HuH-7.5 (cell line): ENCODE data around the gene KXD1.
A peak's percentile ranks its signal among the peaks of the same experiment; 100 is the strongest.
"Not testable (repeated sequence)": the region's sequence is repeated elsewhere in the genome, so short reads cannot be mapped to it uniquely, and the experiment has no call there.

Source experiments
- DNase-seq: peaks from one replicate; pipeline ENCODE4 v3.0.0; 2011; ENCODE audit warnings: low spot score

Gene KXD1

DNA sequence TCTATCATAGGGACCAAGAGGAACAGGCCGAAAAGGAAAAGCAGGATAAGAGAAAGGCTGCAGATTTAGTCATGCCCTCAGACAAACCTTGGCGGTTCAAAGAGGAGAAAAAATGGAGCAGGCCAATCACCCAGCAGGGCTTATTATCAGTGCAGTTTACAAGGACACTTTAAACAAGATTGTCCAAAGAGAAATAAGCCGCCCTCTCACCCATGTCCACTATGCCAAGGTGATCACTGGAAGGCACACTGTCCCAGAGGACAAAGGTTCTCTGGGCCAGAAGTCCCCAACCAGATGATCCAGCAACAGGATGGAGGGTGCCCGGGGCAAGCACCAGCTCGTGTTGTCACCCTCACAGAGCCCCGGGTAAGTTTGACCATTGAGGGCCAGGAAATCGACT is 22.6 kb downstream of the KXD1 start:
- DNase-seq, result no peak

DNA sequence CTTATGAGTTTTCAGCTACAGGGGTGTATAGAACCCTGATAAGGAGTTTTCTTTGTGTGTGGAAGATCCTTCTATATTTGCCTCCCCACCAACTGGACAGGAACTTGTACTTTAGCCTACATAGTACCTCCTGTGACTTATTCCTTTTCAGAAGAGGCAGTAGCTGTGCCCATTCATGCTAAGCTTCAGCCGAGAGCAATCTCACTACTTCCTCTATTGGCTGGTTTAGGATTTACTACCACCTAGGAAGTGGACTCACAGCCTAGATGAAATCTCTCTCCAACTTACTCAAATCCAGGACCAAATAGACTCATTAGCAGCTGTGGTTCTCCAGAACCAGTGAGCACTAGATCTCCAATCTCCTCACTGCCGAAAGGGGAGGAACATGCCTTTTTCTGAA is 28.6 kb downstream of the KXD1 start:
- no peak for DNase-seq

DNA sequence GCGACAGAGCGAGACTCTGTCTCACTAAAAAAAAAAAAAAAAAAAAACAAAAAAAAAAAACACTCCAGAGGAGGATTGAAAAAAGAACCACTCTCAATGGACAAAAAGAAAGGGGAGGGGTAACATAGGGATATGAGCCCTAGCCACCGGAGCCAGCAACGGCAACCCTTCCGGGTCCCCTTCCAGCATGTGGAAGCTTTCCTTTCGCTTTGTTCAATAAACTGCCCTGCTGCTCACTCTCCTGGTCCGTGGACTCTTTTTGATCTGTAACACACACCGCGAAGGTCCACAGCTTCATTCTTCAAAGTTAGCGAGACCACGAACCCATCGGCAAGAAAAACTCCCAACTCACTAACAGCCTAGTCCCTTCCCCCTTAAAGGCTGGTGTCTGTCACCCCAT is 29.9 kb downstream of the KXD1 start:
- no peak for DNase-seq

DNA sequence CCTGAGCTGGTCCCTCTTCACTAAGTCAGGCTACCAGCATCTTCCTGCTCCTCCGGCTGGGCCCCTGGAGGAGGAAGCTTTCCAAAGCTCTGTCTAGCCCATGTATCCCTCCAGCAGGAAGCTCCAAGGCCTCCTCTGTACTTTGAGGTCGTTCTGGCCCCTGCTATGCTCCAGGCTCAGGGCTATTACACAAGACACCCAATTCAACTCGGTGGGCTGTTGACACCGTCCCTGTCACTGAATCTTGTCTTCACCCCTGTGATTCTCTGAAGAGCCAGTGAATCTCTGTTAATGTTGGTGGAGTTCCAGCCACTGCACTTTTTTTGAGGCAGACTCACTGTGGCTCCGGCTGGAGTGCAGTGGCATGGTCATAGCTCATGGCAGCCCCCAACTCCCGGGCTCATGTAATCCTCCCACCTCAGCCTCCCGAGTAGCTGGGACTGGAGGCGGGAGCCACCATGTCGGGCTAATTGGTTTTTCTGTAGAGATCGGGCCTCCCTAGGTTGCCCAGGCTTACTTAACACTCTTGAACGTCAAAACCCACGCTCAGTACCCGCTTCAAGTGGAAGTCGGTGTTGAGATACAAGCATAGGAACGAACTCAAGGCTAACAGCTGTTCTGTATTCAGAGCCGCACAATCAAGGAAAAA is 30.4 kb downstream of the KXD1 start:
- no peak for DNase-seq

DNA sequence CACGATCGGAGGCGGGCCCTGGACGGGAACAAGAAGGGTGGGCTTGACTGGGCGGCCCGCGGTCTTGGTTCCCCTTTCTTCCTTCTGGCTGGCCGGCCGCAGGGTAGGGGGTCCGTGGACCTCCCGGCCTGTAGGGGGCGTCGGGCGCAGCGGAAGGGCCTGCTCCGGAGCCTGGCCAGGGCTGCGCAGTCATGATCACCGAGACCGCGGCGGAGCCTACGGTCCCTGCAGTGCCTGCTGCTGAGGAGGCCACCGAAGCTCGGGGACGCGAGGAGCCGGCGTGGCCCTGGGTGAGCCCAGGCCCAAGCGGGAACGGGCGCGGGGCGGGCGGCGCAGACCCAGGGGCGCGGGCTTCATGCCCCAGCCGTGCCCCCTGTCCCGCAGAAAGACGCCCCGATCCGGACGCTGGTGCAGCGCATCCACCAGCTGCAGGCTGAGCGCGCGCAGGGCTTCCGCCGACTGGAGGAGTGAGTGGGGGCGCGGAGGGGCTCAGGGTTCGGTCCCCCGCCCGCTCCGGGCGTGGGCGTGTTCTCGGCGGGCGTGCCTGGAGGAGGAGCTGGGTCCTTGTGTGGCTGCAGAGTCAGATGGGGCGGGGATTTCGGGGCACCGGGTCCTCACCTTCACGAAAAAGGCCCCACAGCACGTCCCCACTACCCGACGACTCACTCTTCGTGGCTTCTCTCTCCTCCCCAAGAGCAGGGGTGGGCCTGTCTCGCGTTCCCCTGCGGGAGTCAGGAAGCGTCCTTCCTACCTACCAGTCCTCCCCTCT is 31.1 kb downstream of the KXD1 start, which contains the start of gene REX1BD:
Gene REX1BD, plus strand, starts transcription at position 188 of the 769 bp plus-strand sequence. Its CDS starts 4 bp downstream, at position 192.
- peak; percentile 81 for DNase-seq

DNA sequence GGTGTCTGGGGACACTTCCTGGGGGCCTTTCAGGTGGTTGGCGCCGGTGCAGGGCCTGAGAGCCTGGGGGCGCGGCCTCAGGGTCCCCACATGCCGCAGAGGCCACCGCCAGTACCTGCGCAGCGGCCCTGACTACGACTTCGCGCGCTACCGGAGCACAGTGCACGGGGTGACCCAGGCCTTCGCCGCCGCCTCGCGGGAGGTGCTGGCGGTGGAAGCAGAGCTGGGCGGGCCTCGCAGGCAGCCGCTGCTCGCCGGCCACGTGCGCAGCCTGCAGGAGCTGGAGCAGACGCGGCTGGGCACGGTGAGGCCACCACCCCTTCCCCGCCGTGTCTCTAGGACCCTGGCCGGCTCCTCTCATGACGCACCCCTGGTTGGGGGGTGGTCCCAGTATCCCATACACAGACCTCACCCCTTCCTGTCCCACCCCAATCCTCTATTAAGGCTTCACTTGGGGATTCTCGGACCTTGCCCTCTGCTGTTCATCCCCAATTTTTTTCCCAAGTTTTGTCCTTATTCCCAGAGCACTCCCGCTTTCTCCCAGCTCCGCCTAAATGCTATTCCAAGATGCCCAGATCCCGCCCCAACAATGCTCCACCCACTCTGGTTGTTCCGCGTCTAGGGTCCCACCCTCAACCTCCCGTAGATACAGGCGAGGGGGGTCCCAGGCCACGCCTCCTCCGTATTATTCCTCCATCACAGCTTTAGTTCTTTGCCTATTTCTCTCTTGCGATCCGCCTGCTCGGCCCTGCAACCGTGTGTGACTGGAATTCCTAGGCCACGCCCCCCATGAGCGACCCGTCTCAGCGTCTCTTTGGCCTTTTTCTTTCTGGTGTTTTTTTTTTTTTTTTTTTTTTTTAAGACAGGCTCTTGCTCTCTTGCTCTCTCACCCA is 32.0 kb downstream of the KXD1 start:
- DNase-seq, result peak; percentile 84

DNA sequence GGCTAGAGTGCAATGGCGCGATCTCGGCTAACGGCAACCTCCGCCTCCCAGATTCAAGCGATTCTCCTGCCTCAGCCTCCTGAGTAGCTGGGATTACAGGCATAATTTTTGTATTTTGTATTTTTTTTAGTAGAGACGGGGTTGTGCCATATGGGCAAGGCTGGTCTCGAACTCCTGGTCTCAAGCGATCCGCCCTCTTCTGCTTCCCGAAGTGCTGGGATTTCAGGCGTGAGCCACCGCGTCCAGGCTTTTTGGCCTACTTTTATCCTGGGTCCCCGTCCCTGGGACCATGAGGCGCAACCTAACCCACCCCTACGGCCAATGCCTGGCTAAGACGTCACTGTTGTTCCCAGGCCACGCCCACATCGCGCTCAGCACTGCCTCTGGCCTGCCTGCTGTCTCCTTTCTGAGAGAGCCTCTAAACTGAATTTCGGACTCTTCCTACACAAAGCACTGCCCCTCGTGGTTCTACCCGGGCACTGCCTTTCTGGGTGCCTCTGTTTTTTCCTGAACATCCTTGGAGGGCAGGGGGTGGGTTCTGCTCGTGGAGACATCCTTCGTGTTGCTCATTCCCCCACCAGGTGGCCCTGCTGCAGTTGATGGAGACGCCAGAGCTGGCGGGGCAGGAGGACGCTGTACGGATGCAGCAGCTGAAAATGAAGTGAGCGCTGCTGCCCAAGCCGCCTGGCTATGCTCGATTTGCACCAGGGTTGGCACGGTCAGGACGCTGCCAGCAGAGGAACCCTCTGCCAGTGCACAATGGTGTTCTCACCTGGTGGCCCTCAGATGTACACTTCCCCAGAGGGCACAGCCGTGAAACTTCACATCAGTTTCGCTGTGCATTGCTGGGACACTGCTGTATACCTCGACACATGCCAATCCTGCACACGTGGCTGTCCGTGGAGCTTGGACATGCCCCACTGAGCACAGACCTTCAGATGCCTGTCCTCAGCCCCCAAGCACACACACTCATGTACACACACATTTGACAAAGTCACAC is 32.9 kb downstream of the KXD1 start:
- DNase-seq, result no peak

DNA sequence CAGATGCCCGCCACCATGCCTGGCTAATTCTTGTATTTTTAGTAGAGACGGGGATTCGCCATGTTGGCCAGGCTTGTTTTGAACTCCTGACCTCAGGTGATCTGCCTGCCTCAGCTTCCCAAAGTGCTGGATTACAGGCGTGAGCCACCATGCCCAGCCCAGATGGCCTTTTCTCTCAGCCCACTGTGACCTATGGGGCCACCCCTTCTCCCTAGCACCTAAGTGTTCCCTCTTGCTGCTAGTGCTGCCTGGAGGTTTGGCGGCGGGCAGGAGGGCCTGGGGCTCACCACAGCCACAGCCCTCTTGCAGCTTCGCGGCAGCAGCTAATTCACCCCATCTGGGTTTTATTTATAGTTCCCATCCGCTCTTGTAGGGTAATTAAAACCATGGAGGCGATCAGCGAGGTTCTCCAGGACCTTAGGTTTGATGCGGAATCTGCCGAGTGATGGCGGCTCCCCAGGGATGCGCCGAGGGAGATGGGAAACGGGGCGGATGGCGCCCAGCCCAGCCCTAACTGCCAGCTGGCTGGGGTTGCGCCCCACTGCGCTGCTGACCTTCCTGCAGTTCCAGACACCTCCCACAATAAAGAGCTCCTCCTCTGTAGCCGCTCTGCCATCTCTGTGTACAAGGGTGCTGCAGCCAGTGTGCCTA is 34.2 kb downstream of the KXD1 start:
- DNase-seq, result no peak

DNA sequence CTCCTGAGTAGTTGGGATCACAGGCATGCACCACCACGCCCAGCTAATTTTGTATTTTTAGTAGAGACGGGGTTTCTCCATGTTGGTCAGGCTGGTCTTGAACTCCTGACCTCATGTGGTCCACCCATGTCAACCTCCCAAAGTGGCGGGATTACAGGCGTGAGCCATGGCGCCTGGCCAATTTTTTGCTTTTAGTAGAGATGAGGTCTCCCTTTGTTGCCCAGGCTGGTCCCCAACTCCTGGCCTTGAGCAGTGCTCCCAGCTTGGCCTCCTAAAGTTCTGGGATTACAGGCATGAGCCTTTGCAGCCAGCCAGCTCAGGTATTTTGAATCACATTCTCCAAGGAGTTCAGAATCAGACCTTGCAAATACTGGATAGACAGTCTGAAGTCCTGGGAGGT is 35.1 kb downstream of the KXD1 start:
- not testable (repeated sequence) for DNase-seq

DNA sequence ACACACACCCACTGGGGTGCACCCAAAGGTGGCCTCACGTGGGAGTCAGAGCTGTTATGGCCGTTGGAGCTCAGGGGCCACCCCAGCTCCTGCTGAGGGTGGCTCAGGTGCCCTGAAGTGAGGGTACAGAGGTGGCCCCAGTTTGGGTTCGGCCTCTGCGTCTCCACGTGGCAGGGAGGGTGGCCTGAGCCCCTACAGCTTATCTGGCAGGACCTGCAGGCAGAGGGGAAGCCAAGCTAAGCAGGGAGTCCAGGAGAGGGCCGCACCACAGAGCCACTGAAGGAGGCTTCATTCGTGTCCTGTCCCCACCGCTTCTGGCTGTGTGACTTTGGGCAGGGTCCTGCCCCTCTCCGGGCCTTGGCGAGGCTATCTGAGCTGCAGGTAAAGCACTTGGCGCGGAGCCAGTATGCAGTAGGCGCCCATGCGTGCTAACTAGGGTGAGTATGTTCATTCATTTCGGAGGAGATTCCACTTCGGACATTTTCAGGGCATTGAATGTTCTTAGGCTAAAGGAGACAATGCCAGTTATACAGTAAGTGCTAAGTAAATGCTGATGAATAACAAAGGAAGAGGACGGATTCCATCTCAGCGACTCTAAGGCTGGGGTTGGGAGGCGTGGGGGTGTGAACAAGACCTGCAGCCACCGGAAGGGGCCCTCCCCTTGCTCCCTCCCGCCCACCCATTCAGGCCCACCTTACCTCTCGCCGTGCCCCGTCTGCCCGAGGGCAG is 35.9 kb downstream of the KXD1 start:
- DNase-seq, result no peak

DNA sequence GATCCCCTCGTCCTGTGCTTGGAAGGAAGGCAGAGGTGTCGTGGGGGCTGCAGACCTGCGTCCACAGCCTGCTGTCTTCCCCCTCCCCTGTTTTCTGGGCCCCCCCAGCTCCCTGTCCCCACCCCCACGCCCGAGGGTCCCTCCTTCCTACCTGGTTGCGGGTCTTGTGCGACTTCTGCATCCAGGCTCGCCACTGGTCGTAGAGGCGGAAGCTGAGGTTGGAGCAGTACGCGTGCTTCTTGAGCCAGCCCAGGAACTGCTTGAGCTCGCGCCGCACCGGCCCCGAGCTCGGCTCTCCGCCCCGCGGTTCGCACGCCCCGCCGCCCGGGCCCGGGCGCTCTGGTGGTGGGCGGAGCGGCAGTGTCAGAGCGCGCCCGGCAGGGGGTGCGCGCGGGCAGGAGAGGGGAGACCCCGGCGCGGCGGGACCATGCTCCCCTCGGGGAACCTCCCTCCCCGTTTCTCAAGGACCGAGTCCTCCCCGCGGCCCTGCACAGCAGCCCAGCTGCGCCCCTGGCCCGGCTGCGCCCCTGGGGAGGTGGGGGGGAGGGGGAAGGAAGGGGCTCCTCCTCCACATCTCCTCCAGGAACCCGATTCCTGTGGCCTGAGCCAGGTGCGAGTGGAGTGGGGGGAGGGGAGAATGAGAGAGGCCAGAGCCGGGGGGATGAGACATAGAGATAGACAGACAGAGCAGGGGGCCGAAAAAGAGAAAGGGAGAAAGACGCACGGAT is 36.6 kb downstream of the KXD1 start:
- peak; percentile 97 for DNase-seq

DNA sequence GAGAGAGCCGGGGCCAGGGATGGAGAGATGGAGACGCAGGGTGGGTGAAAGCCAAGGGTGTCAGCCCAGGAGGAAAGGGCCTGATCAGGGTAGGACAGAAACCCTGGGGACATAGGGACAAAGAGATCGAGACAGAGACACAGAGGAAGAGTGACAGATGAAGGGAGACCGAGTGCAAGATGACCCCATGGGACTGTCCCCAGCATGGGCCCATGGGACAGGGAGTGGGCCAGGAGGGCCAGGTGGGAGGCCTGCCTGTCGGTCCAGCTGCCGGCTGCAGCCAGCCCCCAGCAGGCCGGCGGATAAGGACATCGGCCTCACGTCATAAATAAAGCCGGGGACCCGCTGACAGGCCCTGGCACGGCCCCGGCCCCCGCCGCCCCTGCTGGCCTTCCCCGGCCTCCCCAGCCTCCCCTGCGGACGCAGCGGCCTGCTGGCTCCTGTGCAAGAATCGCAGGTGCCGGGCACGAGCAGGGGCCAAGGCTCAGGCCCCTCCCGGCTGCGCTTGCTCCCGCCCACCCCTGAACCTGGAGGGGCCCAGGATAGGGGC is 37.2 kb downstream of the KXD1 start:
- DNase-seq, result no peak

DNA sequence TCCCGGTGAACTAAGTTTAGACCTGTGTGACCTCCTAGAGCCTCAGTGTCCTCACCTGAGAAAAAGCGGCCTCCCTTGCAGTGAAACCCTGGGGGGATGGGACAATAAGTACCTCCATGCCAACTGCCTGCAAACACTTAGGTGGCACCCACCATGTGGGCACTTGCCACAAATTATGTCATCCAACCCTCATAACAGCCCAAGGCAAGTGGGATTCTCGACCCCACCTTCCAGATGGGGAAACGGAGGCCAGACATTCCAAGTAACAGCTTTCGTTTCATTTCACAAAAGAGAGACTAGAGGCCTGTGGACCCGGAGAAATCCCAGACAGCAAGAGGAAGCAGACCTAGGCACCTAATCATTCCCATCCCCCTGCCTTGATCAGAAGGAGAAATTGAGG is 37.8 kb downstream of the KXD1 start:
- DNase-seq, result no peak

DNA sequence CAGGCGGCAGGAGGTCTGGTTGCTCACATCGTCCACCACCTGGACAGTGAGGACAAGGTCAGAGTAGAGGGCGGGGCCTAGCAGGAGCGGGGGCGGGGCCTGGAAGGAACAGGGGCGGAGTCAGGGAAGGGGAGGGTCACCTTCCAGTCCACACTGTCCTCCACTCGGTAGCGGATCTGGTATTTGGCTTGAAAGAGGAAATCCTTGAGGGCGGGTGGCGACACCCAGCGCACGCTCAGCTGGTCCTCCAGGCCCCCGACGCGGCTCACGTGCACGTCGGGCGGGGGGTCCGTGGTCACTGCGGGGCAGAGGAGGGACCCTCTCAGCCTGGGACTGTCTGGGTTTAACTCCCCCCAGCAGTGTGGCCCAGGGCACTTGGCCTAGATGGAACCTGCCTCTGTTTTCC is 39.1 kb downstream of the KXD1 start:
- DNase-seq, result no peak

DNA sequence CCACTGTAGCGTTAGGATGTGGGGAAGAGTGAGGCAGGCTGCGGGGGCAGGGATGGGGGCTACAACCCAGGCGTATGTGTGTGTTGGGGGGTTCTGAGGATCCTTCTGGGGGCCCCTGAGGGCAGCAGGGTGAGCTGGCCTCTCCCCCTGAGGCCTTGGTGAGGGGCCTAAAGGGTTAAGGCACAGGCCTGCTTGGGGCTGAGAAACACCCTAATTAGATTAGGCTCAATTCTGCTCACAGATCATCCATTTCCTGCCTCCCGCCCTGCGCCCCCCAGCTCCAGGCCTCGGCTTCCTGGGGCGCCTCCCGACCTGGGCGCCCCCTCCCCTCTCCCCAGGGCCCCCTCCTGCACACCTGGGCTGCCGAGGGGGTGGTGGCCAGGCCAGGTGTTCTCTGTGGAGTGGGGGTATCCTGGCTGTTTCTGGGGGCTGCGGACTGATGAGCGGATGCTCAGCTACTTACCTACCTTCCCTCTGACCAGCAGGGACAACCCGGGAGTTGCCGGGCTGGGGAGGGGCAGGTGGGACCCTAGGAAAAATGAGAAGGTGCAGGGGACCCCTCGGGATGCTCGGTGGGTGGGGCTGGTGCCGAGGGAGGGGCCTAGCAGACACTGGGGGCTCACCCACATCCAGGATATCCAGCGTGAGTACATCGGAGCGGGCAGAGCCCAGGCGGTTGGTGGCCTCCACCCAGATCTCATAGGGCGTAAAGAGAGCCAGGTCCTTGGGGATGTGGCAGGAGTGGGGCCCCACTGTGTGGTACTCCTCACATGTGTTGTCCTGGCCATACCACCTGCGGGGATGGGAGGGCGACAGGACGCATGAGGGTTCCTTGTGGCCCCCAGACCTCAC is 40.4 kb downstream of the KXD1 start:
- no peak for DNase-seq

DNA sequence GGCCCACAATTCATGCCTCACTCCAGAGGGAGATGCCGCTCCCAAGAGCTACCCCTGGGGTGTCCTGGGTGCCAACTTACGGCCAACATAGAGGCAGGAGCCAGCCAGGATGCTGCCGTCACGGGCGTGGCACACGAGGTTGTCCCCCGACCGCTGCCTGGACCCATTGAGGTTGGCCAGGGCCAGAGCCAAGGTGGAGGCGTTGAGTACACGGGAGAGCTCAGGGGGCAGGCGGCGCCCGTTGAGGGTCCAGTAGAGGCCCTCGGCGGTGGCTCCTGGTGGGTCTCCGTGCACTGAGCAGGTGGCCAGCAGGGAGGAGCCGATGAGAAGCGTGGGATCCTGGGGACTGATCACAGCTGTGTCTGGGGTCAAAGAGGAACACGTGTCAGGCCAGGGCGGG is 41.8 kb downstream of the KXD1 start:
- no peak for DNase-seq

DNA sequence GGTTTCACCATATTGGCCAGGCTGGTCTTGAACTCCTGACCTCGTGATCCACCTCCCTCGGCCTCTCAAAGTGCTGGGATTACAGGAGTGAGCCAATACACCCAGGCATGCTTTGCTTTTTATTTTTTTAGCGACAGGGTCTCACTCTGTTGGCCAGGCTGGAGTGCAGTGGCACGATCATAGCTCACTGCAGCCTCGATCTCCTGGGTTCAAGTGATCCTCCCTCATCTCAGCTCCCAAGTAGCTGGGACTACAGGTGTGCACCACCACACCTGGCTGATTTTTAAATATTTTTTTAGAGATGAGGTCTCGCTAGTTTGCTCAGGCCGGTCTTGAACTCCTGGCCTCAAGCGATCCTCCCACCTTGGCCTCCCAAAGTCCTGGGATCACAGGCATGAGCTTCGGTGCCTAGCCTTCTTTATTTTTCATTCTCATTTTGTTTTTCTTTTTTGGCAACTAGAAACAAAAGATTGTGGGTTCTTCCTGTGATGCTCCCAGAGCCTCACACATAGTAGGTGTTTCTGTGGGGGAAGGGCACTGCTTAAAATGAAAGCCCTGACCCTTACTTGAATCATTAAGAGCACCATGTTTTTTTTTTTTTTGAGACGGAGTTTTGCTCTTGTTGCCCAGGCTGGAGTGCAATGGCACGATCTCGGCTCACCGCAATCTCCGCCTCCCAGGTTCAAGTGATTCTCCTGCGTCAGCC is 43.2 kb downstream of the KXD1 start:
- not testable (repeated sequence) for DNase-seq

DNA sequence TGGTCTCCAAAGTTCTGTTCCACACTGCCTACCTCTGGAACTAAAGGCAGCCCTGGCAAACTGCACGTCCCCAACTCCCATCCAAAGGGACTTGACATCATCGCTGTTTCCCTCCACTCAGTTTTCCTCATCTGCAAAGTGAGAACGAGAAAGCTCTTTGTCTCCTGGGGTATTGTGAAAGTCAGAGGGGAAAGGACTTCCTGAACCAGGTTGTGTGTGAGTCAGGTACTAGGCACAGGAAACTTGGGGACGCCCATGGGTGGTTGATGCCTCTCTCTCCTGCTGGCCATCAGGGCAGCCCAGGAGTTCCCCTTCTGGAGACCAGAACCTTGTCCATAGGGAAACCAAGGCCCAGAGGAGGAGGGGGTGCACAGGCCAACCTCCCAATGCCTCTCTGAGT is 44.2 kb downstream of the KXD1 start:
- no peak for DNase-seq
